Stimulated activated CD4-positive, alpha-beta T cell treated with anti-CD3 and anti-CD28 coated beads, TNF-alpha, amount 100 ng/mL, for 1 hour (primary cell): ENCODE results near the gene TMEM53.
A peak's percentile ranks its signal among the peaks of the same experiment; 100 is the strongest.

Experiments
- DNase-seq, 3 donors: peaks; one replicate each; pipeline ENCODE4 v3.0.0-alpha.2; 2020; ENCODE audit warnings: low read depth in 3 of 3, low spot score in 1 of 3

The TMEM53 gene

GRCh38 chr1:44631647-44632539 lies 42.4 kb downstream of the TMEM53 start:
- peak; percentile 66 to 85 (median 71) for DNase-seq

DNA sequence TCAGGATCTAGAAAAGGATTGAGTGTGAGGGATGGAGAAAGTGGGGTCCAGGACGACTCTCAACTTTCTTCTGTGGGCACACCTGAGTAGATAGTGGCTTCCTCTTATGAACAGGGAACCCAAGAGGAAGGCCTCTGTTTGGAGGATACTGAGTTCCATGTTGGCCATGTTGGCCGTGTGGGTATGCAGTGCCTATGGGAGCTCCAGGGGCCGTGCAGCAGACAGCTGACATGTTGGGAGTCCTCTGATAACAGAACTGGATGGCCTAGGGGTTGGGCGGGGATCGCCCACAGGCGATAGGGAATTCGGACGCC lies 43.0 kb downstream of the TMEM53 start:
- DNase-seq: no peak

DNA sequence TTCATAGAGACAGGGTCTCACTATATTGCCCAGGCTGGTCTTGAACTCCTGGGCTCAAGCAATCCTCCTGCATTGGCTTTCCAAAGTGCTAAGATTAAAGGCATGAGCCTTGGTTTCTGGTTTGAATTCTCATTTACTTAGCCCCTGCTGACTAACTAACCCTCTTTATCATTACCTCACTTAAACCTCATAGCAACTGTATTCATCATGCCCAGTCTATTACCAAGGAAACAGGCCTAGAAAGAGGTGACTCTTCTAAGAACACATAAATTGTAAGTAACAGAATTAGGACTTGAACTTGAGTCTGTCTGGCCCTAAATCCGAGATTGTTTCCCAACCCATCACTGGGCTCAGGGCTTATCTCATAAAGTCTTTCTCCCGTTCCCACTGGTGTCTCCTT lies 44.2 kb downstream of the TMEM53 start:
- DNase-seq: no peak

DNA sequence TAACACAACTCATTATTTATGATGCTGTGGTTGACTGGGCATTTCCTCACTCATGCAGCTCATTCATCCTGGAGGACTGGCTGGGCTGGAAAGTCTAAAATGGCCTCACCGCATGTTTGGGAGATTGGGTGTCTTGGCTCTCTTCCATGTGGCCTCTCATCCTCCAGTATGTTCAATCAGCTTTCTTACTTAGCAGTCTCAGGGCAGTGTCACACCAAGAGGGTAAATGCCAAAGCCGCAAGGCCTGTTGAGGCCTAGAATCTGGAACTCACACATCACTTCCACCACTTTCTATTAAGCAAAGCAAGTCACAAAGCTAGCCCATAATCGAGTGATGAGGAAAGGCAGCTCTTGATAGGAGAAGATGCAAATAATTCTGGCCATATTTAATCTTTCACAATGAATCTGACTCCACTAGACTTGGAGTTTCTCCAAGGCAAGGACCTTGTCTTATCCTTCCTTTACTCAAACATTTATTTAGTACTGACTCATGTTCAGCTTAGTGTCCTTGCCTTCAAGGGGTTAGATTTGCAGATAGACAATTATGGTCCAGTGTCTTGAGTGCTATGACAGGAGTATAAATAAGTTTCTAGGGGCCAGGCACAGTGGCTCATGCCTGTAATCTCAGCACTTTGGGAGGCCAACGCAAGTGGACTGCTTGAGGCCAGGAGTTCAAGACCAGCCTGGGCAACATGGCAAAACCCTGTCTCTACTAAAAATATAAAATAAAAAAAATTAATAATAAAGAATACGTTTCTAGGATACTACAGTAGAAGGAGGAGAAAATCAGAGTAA lies 45.1 kb downstream of the TMEM53 start:
- DNase-seq: no peak

GRCh38 chr1:44625348-44625747 lies 48.9 kb downstream of the TMEM53 start:
- DNase-seq: no peak

- DNase-seq: no peak
Measured at GRCh38 chr1:44624268-44624901, 49.9 kb downstream of the TMEM53 start.

- no peak for DNase-seq
Measured at GRCh38 chr1:44621841-44622286, 52.4 kb downstream of the TMEM53 start.

GRCh38 chr1:44620072-44620471 lies 54.2 kb downstream of the TMEM53 start:
- DNase-seq: no peak

DNA sequence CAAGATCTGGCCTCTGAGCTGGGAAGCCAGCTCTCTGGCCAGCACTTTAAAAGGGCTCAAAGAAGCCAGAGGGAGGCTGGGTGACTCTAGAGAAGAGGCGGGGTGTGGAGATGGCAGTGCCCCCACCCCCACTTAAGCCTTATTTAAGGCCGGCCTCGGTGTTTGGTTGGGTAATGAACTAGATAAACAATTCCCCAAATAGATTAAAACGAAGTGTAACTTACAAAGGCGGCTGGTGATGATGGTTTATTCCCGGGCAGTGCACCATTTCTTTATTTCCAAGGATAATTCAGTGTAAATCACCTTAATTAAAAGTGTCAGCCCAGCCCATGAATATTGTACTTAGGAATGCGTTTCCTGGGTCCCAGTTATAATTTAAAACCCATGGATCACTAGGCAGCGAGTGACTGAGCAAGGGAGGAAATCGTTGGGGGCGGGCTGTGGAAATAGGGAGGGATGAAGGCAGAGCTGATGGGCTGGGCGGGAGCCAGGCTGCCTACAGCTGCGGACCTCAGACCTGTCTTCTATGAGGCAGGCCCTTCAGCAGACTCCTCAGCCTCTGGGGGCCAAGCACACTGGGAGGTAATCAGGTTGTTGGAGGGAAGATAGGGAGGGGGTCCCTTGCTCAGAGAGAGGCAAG lies 54.9 kb downstream of the TMEM53 start:
- DNase-seq: no peak

DNA sequence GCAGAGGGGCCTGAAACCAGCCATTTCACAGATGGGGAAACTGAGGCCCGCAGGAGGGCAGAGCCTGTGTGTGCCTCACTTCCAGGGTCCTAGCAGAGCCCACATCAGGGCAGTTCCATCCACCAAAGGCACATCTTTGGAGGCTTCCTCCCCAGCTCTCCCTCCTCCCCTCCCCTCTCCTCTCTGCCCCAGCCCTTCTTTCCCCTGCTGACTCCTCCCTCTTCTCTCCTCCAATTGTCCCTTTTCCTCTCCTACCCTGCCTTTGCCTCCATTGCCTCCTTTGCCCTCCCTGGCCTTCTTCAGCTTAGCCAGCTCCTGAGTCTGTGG lies 56.6 kb downstream of the TMEM53 start:
- DNase-seq: no peak

DNA sequence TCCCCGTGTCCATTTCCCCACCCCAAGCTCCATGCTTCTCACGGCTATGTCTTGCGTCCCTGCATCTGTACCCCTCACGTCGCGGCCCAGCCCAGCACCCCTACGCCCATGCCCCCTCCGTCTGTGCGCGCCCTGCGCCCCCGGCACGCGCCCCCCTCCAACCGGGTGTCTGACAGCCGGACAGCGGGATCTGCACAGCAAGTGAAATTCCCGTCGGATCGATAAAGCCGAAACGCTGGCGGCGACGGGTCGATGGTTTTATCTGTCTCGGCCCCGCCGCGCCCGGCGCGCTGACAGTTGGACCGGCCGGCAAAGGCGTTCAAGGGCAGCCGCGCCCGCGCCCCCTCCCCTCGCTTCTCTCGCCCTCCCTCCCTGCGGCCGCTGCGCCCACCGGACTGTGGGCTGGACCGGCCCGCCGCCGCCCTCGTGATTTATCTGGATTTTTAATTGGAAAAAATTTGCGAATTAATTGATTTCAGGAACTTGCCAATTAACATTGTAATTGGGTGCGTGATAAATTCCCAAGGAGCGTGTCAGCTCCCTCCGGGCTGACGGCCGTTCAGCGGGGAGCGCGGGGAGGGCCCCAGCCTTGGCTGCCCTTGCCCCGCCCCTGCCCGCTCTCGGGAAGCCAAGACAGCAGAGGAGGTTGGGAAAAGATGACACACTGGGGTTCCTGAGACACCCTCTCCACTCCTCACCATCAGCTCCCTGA lies 57.1 kb downstream of the TMEM53 start:
- DNase-seq: no peak

GRCh38 chr1:44616284-44616990 lies 57.8 kb downstream of the TMEM53 start:
- no peak for DNase-seq

GRCh38 chr1:44613941-44614340 lies 60.3 kb downstream of the TMEM53 start:
- no peak for DNase-seq

DNA sequence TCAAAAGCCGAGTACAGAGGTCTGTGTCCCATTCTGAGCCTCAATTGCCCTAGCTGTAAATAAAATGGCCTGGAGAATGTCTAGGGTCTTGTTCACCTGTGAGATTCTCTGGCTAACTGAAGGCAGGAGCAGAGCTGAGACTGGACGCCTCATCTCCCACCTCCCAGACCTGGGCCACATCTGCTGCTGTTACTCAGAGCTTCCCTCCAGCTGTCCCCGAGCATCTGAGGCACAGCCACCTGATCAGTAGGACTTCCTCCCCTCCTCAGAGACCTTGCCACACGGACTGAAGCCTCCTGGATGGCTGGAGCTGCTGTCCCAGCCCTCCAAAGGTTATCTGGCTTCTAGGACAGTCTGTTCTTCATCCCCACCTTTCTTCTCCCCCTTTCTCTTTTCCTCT lies 62.4 kb downstream of the TMEM53 start:
- DNase-seq: no peak

GRCh38 chr1:44611419-44611818 lies 62.9 kb downstream of the TMEM53 start:
- no peak for DNase-seq

GRCh38 chr1:44610527-44611148 lies 63.6 kb downstream of the TMEM53 start:
- DNase-seq: no peak

GRCh38 chr1:44609768-44610526 lies 64.3 kb downstream of the TMEM53 start:
- DNase-seq: no peak

DNA sequence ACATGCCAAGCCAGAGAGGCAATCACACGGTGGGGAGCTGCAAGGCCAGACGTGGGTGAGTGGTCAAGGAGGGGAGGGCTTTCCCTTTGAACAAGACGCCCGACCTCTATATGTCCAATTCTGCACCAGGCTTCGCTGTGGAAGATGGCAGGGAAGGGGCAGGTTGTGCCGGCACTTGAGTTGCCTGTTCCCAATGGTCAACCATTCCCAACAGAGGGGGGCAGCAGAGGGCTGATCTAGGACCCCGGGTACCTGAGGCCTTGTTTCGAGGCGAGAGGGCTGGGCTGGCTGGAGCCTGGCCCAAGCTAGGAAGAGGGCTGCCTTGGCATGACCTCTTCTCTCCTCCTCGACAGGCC lies 64.9 kb downstream of the TMEM53 start:
- DNase-seq: no peak

- no peak for DNase-seq
Measured at GRCh38 chr1:44608141-44608540, 66.1 kb downstream of the TMEM53 start.
